LNCAP (cell line): Measurements from ENCODE around the gene MFSD6L.

Experiments used
- CTCF ChIP-seq: fragments of 450-650 bp; IDR thresholded peaks from 2 replicates; pipeline ENCODE4 v1.5.1; 2017; ENCODE audit warnings: mild to moderate bottlenecking

The MFSD6L gene

DNA sequence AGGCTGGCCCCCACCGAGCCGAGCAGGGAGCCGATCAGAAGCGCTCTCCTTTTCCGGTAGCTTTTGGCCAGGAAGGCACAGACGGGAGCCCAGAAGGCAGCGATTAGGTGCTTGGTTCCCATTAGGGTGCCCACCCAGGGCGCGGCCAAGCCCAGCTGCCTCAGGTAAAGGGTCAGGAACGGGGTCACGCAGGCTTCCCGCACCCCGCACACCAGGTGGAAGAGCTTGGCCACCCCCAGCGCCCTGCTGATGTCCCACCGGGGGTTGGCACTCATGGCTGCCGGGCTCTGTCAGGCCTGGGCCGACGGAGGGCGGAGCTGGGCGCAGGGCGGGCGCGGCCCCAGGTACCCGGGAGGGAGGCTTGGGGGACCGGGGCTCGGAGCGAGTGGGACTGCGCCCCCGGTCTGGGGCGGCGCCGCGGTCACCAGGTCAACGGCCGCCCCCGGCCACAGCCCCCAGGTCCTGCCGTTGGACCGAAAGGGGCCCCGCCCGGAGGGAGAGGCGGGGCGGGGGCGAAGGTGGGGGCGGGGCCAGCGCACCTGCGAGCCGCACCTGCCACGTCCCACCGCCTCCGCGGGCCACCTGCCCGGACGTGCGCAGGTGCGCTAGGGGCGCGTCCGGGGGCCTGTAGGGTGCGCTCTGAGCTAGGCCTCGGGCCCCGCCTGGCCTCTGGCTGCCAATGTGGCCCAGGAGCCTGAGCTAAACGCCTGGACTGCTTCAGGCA lies at the start of gene MFSD6L:
Gene MFSD6L, minus strand, starts transcription at position 520 of the 724 bp plus-strand sequence. Its CDS starts 245 bp downstream, at position 275.
- peak; percentile 35; the same call in 1 of the 2 replicates for TF ChIP-seq CTCF

- TF ChIP-seq CTCF, result no peak
These were observed 48.7 kb upstream of the MFSD6L start for GRCh38 chr17:8847891-8848290.

DNA sequence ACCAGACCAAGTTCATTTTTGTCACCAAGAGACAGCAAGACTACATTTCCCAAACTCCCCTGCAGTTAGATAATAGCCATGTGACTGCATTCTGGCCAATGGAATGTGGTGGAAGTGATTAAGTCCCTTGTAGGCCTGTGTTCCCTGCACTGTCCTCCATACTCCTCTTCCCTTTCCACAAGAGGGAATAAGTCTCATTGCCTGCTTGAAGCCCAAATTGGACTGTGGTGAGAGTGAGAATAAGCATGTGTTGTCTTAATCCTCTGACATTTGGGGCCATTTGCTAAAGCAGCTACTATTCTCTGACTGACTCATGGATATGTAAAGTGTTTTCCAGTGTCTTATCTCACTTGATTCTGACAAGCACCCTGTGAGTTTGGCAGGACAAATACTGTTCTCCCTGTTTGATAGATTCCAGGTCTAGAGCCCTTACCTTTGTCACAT lies 47.6 kb upstream of the MFSD6L start:
- no peak for TF ChIP-seq CTCF

DNA sequence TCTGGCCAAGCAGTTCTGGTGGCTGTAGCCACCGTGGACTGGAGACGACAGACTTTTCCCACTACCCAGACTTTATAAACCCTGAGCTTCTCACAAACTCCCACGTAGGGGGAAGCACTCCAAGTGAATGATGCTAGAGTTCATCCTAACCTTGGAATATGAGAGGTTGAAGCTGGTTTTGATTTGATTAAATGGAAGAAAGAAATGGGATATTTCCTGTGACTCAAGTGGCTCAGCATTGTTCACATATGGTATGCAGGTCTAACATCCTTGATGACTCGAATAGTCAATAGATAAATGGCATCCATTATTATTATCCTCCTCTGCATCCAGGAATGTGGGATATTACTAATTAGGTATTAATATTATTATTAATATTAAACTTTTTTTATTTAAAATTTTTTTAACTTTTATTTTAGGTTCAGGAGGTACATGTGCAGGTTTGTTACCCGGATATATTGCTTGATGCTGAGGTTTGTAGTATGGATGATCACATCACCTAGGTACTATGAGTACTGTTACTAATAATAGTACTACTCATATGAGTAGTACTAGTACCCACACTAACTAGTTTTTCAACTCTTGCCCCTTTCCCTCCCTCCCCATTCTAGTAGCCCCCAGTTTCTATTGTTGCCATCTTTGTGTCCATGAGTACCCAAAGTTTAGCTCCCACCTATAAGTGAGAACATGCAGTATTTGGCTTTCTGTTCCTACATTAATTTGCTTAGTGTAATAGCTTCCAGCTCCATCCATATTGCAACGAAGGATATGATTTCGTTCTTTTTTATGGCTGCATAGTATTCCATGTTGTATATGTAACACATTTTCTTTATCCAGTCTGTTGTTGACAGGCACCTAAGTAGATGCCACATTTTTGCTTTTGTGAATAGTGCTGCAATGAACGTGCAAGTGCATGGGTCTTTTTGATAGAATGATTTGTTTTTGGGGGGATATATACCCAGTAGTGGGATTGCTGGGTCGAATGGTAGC lies 45.4 kb upstream of the MFSD6L start:
- TF ChIP-seq CTCF, result no peak

DNA sequence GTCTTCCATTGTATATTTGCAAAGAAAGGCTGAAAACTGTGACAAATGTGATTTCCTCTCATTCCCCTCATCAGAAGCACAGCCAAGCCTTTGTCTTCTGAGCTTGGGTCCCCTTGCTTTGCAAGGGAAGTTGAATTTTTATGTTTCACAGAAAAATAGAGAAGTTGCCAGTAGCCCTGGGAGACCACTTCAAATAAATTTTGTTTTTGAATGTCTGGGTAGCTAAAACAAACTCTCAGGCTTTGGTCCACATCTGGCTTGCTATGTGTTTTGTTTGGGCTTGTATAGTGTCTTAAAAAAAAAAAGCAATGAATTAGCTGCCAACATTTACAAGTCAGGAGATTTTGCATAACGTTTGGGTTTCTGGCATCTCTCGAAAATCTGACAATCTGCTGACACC lies 44.2 kb upstream of the MFSD6L start:
- TF ChIP-seq CTCF, result no peak

GRCh38 chr17:8841844-8842243 lies 42.7 kb upstream of the MFSD6L start:
- no peak for TF ChIP-seq CTCF

DNA sequence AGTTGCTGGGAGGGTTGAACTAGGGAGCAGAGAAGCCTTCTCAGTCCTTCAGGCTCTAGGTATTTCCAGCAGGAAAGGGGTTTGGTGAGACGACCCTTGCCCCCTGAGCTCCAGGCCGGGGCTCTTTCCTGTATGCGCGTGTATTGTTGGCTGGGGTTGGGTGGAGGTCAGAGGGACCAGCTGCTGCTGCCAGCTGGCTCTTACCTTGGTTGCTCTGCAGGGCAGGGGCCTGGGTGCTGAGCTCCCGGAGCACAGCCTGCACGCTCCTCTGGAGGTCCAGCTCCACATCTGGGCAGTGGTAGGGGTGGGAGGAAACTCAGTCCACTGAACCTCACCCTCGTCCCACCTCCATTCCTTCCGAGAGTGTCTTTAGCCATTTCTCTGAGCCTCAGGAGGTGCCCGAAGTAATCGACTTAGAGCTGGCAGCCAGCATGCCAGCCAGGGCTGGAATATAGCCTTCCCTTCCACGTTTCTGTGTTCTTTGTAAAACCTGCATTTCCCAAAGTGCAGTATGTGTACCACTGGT lies 40.3 kb upstream of the MFSD6L start:
- no peak for TF ChIP-seq CTCF
